BLaER1 treated with 17β-estradiol and CSF1 and Interleukin-3, amounts not matched to agents 10 nM and 100 nM (cell line): ENCODE results near the gene CTPS2.
A peak's percentile ranks its signal among the peaks of the same experiment; 100 is the strongest.
"Not testable (repeated sequence)": the region's sequence is repeated elsewhere in the genome, so short reads cannot be mapped to it uniquely, and the experiment has no call there.

Source experiments
- H3K27ac ChIP-seq, 11 experiments: shearing (Covaris generic); formaldehyde crosslinking; 2 replicates each; pipeline ENCODE4 v1.8.1; 2022
- H3K27me3 ChIP-seq, 11 experiments: shearing (Covaris generic); formaldehyde crosslinking; 2 replicates each; pipeline ENCODE4 v1.8.1; 2022
- H3K36me3 ChIP-seq, 11 experiments: shearing (Covaris generic); formaldehyde crosslinking; 2 replicates each; pipeline ENCODE4 v1.8.1; 2022
- H3K4me1 ChIP-seq, 10 experiments: shearing (Covaris generic); formaldehyde crosslinking; 2 replicates each; pipeline ENCODE4 v1.8.1; 2022
- H3K4me2 ChIP-seq, 11 experiments: shearing (Covaris generic); formaldehyde crosslinking; 2 replicates each; pipeline ENCODE4 v1.8.1; 2022
- H3K4me3 ChIP-seq, 10 experiments: shearing (Covaris generic); formaldehyde crosslinking; 2 replicates each; pipeline ENCODE4 v1.8.1; 2022
- H3K9ac ChIP-seq, 11 experiments: shearing (Covaris generic); formaldehyde crosslinking; 2 replicates each; pipeline ENCODE4 v1.8.1; 2022
- H3K9me3 ChIP-seq, 11 experiments: shearing (Covaris generic); formaldehyde crosslinking; replicated peaks in 1 of 11; 2 replicates each; pipeline ENCODE4 v1.8.1; 2022
- H4K20me1 ChIP-seq, 11 experiments: shearing (Covaris generic); formaldehyde crosslinking; 2 replicates each; pipeline ENCODE4 v1.8.1; 2022
- Cebpa-rat ChIP-seq, 11 experiments: shearing (Covaris generic); IDR thresholded peaks; 2 replicates each; pipeline ENCODE4 v1.8.1; 2022

Gene CTPS2

GRCh38 chrX:16712548-16713155 lies at the start of gene CTPS2:
CTPS2 (minus strand) TSS chrX:16712669; CDS start chrX:16702902, 9,767 bp downstream.
- peak within 1 kb of the TSS; percentile 78 to 88 (median 83) for H3K9ac ChIP-seq
- peak within 1 kb of the TSS; percentile 41 to 85 (median 79) for H3K27ac ChIP-seq
- H3K4me1 ChIP-seq, result peaks cover 0 to 6% (median 2%) of the 10 kb centered on the region in 10 experiments; a peak in 7 of 20 replicates
- TF ChIP-seq Cebpa-rat (IDR thresholded peaks at IDR 0.05), result no peak
- 0 out of 22 replicates have a peak, but pooled peaks cover 0 to 2% (median 0%) of the 10 kb centered on the region in 11 experiments for H3K36me3 ChIP-seq
- peaks cover 0 to 10% (median 0%) of the 10 kb centered on the region in 11 experiments; a peak in 2 of 22 replicates for H3K9me3 ChIP-seq
- peaks cover 52 to 93% (median 75%) of the 10 kb centered on the region in 11 experiments for H3K27me3 ChIP-seq
- H3K4me3 ChIP-seq, result peak within 1 kb of the TSS; percentile 64 to 81 (median 74)
- H4K20me1 ChIP-seq, result no peaks in the 10 kb centered on the region; a peak in 1 of 22 replicates
- peak within 1 kb of the TSS; percentile 69 to 82 (median 76) for H3K4me2 ChIP-seq

GRCh38 chrX:16761500-16761899 lies 49.0 kb upstream of the CTPS2 start:
- not testable (repeated sequence) for H4K20me1 ChIP-seq, H3K4me1 ChIP-seq, H3K4me2 ChIP-seq, H3K9me3 ChIP-seq, H3K9ac ChIP-seq, H3K27ac ChIP-seq, H3K4me3 ChIP-seq
- Histone ChIP-seq H3K27me3 (peaks cover 42 to 81% (median 68%) of the 10 kb centered on the region in 11 experiments), H3K36me3 (peaks cover 0 to 48% (median 19%) of the 10 kb centered on the region in 11 experiments; a peak in 13 of 22 replicates)

GRCh38 chrX:16756724-16757123 lies 44.3 kb upstream of the CTPS2 start:
- Histone ChIP-seq H3K9ac (no peak overlapping the region), H3K4me1 (no peaks in the 10 kb centered on the region), H3K4me2 (no peak overlapping the region), H3K27me3 (peaks cover 44 to 78% (median 73%) of the 10 kb centered on the region in 11 experiments), H3K9me3 (no peaks in the 10 kb centered on the region), H4K20me1 (peaks cover 0 to 14% (median 0%) of the 10 kb centered on the region in 11 experiments; a peak in 3 of 22 replicates), H3K27ac (no peak overlapping the region), H3K4me3 (no peak overlapping the region), H3K36me3 (peaks cover 11 to 86% (median 36%) of the 10 kb centered on the region in 11 experiments; a peak in 18 of 22 replicates)
- TF ChIP-seq Cebpa-rat (IDR thresholded peaks at IDR 0.05), result no peak

GRCh38 chrX:16754019-16754418 lies 41.5 kb upstream of the CTPS2 start:
- Histone ChIP-seq H3K27me3 (peaks cover 24 to 57% (median 49%) of the 10 kb centered on the region in 11 experiments), H3K9ac (no peak overlapping the region), H3K4me2 (no peak overlapping the region), H3K27ac (no peak overlapping the region), H3K4me3 (no peak overlapping the region), H4K20me1 (peaks cover 0 to 14% (median 0%) of the 10 kb centered on the region in 11 experiments; a peak in 3 of 22 replicates), H3K4me1 (no peaks in the 10 kb centered on the region), H3K36me3 (peaks cover 11 to 79% (median 32%) of the 10 kb centered on the region in 11 experiments; a peak in 18 of 22 replicates), H3K9me3 (no peaks in the 10 kb centered on the region)
- TF ChIP-seq Cebpa-rat (IDR thresholded peaks at IDR 0.05), result no peak

GRCh38 chrX:16750136-16750535 lies 37.7 kb upstream of the CTPS2 start:
- no peaks in the 10 kb centered on the region for H3K4me1 ChIP-seq
- no peak overlapping the region for H3K9ac ChIP-seq
- no peak overlapping the region for H3K4me2 ChIP-seq
- H3K27ac ChIP-seq, result no peak overlapping the region
- peaks cover 18 to 79% (median 33%) of the 10 kb centered on the region in 11 experiments; a peak in 20 of 22 replicates for H3K36me3 ChIP-seq
- no peak overlapping the region for H3K4me3 ChIP-seq
- H3K9me3 ChIP-seq, result no peaks in the 10 kb centered on the region
- peaks cover 7 to 36% (median 19%) of the 10 kb centered on the region in 11 experiments; a peak in 19 of 22 replicates for H3K27me3 ChIP-seq
- TF ChIP-seq Cebpa-rat (IDR thresholded peaks at IDR 0.05), result no peak
- peaks cover 0 to 20% (median 0%) of the 10 kb centered on the region in 11 experiments; a peak in 4 of 22 replicates for H4K20me1 ChIP-seq

GRCh38 chrX:16748425-16748824 lies 36.0 kb upstream of the CTPS2 start:
- H3K9ac ChIP-seq, result no peak overlapping the region
- peaks cover 20 to 79% (median 40%) of the 10 kb centered on the region in 11 experiments; a peak in 20 of 22 replicates for H3K36me3 ChIP-seq
- H3K4me1 ChIP-seq, result no peaks in the 10 kb centered on the region
- H3K27me3 ChIP-seq, result peaks cover 0 to 34% (median 18%) of the 10 kb centered on the region in 11 experiments; a peak in 13 of 22 replicates
- H3K9me3 ChIP-seq, result no peaks in the 10 kb centered on the region
- no peak for TF ChIP-seq Cebpa-rat (IDR thresholded peaks at IDR 0.05)
- no peak overlapping the region for H3K27ac ChIP-seq
- H4K20me1 ChIP-seq, result peaks cover 0 to 25% (median 0%) of the 10 kb centered on the region in 11 experiments; a peak in 5 of 22 replicates
- no peak overlapping the region for H3K4me3 ChIP-seq
- H3K4me2 ChIP-seq, result no peak overlapping the region

- H3K4me1 ChIP-seq, result no peaks in the 10 kb centered on the region
Observed at GRCh38 chrX:16745659-16746058, 33.2 kb upstream of the CTPS2 start.

GRCh38 chrX:16745102-16745501 lies 32.6 kb upstream of the CTPS2 start:
- Histone ChIP-seq H3K27me3 (peaks cover 10 to 58% (median 34%) of the 10 kb centered on the region in 11 experiments; a peak in 21 of 22 replicates), H3K36me3 (peaks cover 24 to 91% (median 43%) of the 10 kb centered on the region in 11 experiments; a peak in 20 of 22 replicates), H4K20me1 (peaks cover 0 to 21% (median 0%) of the 10 kb centered on the region in 11 experiments; a peak in 5 of 22 replicates), H3K4me1 (no peaks in the 10 kb centered on the region), H3K27ac (no peak overlapping the region), H3K4me3 (no peak overlapping the region), H3K4me2 (no peak overlapping the region), H3K9ac (no peak overlapping the region), H3K9me3 (no peaks in the 10 kb centered on the region)
- TF ChIP-seq Cebpa-rat (IDR thresholded peaks at IDR 0.05), result no peak

More at GRCh38 chrX:16745659-16746058, 33.2 kb upstream of the CTPS2 start:
- Histone ChIP-seq H3K9me3 (no peaks in the 10 kb centered on the region), H3K9ac (no peak overlapping the region), H4K20me1 (peaks cover 0 to 21% (median 0%) of the 10 kb centered on the region in 11 experiments; a peak in 3 of 22 replicates), H3K4me2 (no peak overlapping the region), H3K4me3 (no peak overlapping the region), H3K27ac (no peak overlapping the region), H3K27me3 (peaks cover 7 to 52% (median 29%) of the 10 kb centered on the region in 11 experiments; a peak in 17 of 22 replicates), H3K36me3 (peaks cover 24 to 91% (median 43%) of the 10 kb centered on the region in 11 experiments; a peak in 20 of 22 replicates)
- no peak for TF ChIP-seq Cebpa-rat (IDR thresholded peaks at IDR 0.05)

- no peaks in the 10 kb centered on the region for H3K4me1 ChIP-seq
- H3K9ac ChIP-seq, result no peak overlapping the region
- no peak for TF ChIP-seq Cebpa-rat (IDR thresholded peaks at IDR 0.05)
- H3K27me3 ChIP-seq, result peaks cover 23 to 67% (median 44%) of the 10 kb centered on the region in 11 experiments
- no peak overlapping the region for H3K4me2 ChIP-seq
- H3K36me3 ChIP-seq, result peaks cover 24 to 91% (median 41%) of the 10 kb centered on the region in 11 experiments; a peak in 20 of 22 replicates
- peaks cover 0 to 29% (median 0%) of the 10 kb centered on the region in 11 experiments; a peak in 6 of 22 replicates for H4K20me1 ChIP-seq
- no peak overlapping the region for H3K4me3 ChIP-seq
- H3K27ac ChIP-seq, result no peak overlapping the region
- H3K9me3 ChIP-seq, result no peaks in the 10 kb centered on the region
Observed at GRCh38 chrX:16743604-16744325, 31.3 kb upstream of the CTPS2 start.
